ENCODE results near the gene ARHGAP6.

The ARHGAP6 gene

DNA sequence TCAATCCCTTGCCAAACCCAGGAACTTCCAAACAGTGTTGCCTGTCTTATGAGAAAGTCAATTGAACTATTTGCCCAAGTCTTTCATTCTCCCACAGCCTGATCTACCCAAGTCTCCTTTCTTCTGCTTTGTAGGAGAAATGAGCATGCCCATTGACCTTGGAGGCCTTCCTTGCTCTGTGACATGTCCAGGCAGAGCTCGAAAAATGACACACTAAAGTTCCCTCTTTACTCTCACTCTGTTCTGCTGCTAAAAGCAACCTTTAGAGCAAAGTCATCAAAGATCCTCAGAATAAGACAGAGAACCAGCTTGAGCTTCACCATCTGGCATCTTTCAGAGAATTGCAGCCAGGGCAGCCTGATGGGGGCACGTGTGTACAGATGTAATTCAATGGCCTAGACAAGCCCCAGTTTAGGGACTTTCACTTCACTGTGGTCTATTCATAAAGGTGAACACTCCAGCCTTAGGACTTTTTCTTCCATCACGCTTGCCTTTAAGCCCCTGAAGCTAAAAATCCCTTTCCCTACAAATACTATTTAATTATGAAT lies 236.1 kb downstream of the ARHGAP6 start:
- peaks cover 0 to 6% (median 0%) of the 10 kb centered on the region in 4 donors for H3K4me1 ChIP-seq
- H3K36me3 ChIP-seq, result no peaks in the 10 kb centered on the region
- no peak overlapping the region for H3K27ac ChIP-seq
- H3K9me3 ChIP-seq, result no peaks in the 10 kb centered on the region
- H3K27me3 ChIP-seq, result no peaks in the 10 kb centered on the region
- DNase-seq, result no peak
- TF ChIP-seq, protein P1, sequence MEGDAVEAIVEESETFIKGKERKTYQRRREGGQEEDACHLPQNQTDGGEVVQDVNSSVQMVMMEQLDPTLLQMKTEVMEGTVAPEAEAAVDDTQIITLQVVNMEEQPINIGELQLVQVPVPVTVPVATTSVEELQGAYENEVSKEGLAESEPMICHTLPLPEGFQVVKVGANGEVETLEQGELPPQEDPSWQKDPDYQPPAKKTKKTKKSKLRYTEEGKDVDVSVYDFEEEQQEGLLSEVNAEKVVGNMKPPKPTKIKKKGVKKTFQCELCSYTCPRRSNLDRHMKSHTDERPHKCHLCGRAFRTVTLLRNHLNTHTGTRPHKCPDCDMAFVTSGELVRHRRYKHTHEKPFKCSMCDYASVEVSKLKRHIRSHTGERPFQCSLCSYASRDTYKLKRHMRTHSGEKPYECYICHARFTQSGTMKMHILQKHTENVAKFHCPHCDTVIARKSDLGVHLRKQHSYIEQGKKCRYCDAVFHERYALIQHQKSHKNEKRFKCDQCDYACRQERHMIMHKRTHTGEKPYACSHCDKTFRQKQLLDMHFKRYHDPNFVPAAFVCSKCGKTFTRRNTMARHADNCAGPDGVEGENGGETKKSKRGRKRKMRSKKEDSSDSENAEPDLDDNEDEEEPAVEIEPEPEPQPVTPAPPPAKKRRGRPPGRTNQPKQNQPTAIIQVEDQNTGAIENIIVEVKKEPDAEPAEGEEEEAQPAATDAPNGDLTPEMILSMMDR (IDR thresholded peaks at IDR 0.05), result no peak
- no peak overlapping the region for H3K4me3 ChIP-seq
- intact Hi-C loops (cut with DNase I; ENCODE audit: low total_unique reads), result no loop called here

GRCh38 chrX:11427453-11428071 lies 238.2 kb downstream of the ARHGAP6 start:
- TF ChIP-seq, protein P1 (IDR thresholded peaks at IDR 0.05), result peak in 1 of 2 experiments; percentile 36
- no peaks in the 10 kb centered on the region for H3K9me3 ChIP-seq
- H3K27me3 ChIP-seq, result no peaks in the 10 kb centered on the region
- intact Hi-C loops (cut with DNase I; ENCODE audit: low total_unique reads), result no loop called here
- peaks cover 0 to 9% (median 0%) of the 10 kb centered on the region in 4 donors for H3K4me1 ChIP-seq
- H3K4me3 ChIP-seq, result peak overlapping the region; percentile 64 to 70
- no peaks in the 10 kb centered on the region for H3K36me3 ChIP-seq
- H3K27ac ChIP-seq, result peak overlapping the region; percentile 71 to 80
- DNase-seq, result peak; percentile 43 to 77

GRCh38 chrX:11426712-11427452 lies 238.8 kb downstream of the ARHGAP6 start:
- no peaks in the 10 kb centered on the region for H3K27me3 ChIP-seq
- no peaks in the 10 kb centered on the region for H3K9me3 ChIP-seq
- no peaks in the 10 kb centered on the region for H3K36me3 ChIP-seq
- peak; percentile 30 to 65 for DNase-seq
- peak overlapping the region; percentile 71 to 80 for H3K27ac ChIP-seq
- H3K4me1 ChIP-seq, result peaks cover 0 to 16% (median 2%) of the 10 kb centered on the region in 4 donors
- TF ChIP-seq, protein P1 (IDR thresholded peaks at IDR 0.05), result no peak
- H3K4me3 ChIP-seq, result peak overlapping the region; percentile 64 to 70
- intact Hi-C loops (cut with DNase I; ENCODE audit: low total_unique reads), result no loop called here

DNA sequence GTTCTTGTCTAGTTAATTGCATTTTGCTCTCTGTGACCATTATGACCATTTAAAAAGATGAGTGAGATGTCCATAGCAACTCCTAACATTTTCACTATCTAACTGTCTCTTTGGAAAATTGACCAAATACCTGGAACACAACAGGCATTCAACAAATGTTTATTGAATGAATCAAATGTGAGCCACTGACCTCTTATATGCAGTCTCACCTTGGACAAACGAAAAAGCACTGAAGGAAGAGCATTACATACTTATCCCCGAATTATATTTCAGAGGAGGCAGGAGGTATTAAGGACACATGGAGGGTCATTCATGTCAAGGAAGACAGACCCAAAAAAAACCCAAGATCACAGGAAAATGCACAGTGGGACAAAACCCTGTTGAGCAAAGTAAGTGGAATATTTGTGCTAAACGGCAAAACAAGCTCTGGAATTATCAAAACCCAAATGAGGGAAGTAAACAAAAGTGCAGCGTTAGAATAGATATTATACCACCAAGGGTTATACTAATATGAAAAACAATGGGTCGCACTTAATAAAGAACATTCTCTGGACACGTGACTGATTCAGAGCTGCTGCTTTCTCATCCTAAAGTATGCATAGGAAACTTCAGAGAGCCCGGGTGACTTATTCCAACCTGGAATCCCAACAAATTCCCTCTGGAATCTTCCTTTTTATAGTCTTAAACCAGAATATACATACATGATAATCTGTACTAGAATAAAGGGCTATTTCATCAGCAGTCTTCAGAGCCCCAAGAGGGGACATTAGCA lies 240.6 kb downstream of the ARHGAP6 start:
- Histone ChIP-seq H3K9me3 (no peaks in the 10 kb centered on the region), H3K36me3 (no peaks in the 10 kb centered on the region), H3K4me1 (peaks cover 0 to 27% (median 3%) of the 10 kb centered on the region in 4 donors), H3K4me3 (no peak overlapping the region), H3K27me3 (no peaks in the 10 kb centered on the region), H3K27ac (no peak overlapping the region)
- DNase-seq, result no peak
- intact Hi-C loops (cut with DNase I; ENCODE audit: low total_unique reads), result no loop called here
- TF ChIP-seq, protein P1 (IDR thresholded peaks at IDR 0.05), result no peak

GRCh38 chrX:11423949-11424348 lies 241.8 kb downstream of the ARHGAP6 start:
- intact Hi-C loops (cut with DNase I; ENCODE audit: low total_unique reads), result no loop called here

More at GRCh38 chrX:11423949-11424348, 241.8 kb downstream of the ARHGAP6 start:
- Histone ChIP-seq H3K4me3 (no peak overlapping the region), H3K27ac (peak overlapping the region in 1 of 2 donors; percentile 29), H3K36me3 (no peaks in the 10 kb centered on the region), H3K27me3 (no peaks in the 10 kb centered on the region), H3K4me1 (peaks cover 0 to 33% (median 3%) of the 10 kb centered on the region in 4 donors), H3K9me3 (no peaks in the 10 kb centered on the region)
- DNase-seq, result no peak
- TF ChIP-seq, protein P1 (IDR thresholded peaks at IDR 0.05), result no peak
